Hair follicle dermal papilla cell (primary cell): ENCODE measurements around the gene CES3. TPM values are rescaled to one million over a fixed set of nuclear protein-coding genes. Genes with fewer than 3 reads are reported as not detected.

Experiments
- small RNA-seq: library from RNA; depleted of rRNA; stranded (forward); fragments of <200 nt; gene quantifications from one replicate; pipeline ENCODE3, GENCODE V24; 2012
- total RNA-seq: library from RNA; depleted of rRNA; stranded (reverse); fragments of >200 nt; gene quantifications from 2 replicates; pipeline ENCODE4 v1.2.3, GENCODE V29; 2012

The CES3 gene
- total RNA-seq: 0.12 and 0.16 TPM in 2 replicates

GRCh38 chr16:66961065-66961744 lies at the start of gene CES3:
TSS of gene CES3 (plus strand) at chr16:66961266. CDS start at chr16:66961308, 42 bp downstream.

GRCh38 chr16:66918803-66919568 lies 42.1 kb upstream of the CES3 start, which contains the start of gene CDH16:
TSS of gene CDH16 (minus strand) at chr16:66918885. CDS start at chr16:66918065, 820 bp downstream.

GRCh38 chr16:66925322-66925840 lies 35.7 kb upstream of the CES3 start, which contains the start of gene RRAD:
TSS of gene RRAD (minus strand) at chr16:66925535. CDS start at chr16:66925179, 356 bp downstream.

GRCh38 chr16:66934138-66934838 lies 26.8 kb upstream of the CES3 start, which contains the start of gene CIAO2B:
TSS of gene CIAO2B (minus strand) at chr16:66934402. CDS start at chr16:66934364, 38 bp downstream.

GRCh38 chr16:66935314-66936011 lies 25.6 kb upstream of the CES3 start, which contains the start of gene CES2:
TSS of gene CES2 (plus strand) at chr16:66935516. CDS start at chr16:66935636, 120 bp downstream.

GRCh38 chr16:66988197-66988788 lies 27.2 kb downstream of the CES3 start, which contains the start of gene CES4A:
TSS of gene CES4A (plus strand) at chr16:66988589. CDS start at chr16:66988773, 184 bp downstream.

Small RNAs within 50 kb of the gene (small RNA-seq; reads per million reads assigned to genes)
- gene RN7SL543P: not detected

Other genes starting within 250 kb of the CES3 start
- gene DYNC1LI2, start 209.7 kb upstream of the CES3 start, total RNA-seq: 153 and 180 TPM in 2 replicates
- gene TERB1, start 159.7 kb upstream of the CES3 start, total RNA-seq: 0.12 and 0.16 TPM in 2 replicates
- gene NAE1, start 130.3 kb upstream of the CES3 start, total RNA-seq: 45.6 and 46.0 TPM in 2 replicates
- not detected in 2 replicates for gene CA7, start 116.9 kb upstream of the CES3 start, total RNA-seq
- 12.8 and 17.8 TPM in 2 replicates for gene PDP2, start 80.8 kb upstream of the CES3 start, total RNA-seq
- not detected in 2 replicates for gene CDH16, start 42.4 kb upstream of the CES3 start, total RNA-seq
- gene RRAD, start 35.7 kb upstream of the CES3 start, total RNA-seq: 10.9 and 23.2 TPM in 2 replicates
- gene CIAO2B, start 26.9 kb upstream of the CES3 start, total RNA-seq: 67.7 and 98.0 TPM in 2 replicates
- 47.5 and 50.9 TPM in 2 replicates for gene CES2, start 25.8 kb upstream of the CES3 start, total RNA-seq
- 6.8 and 7.5 TPM in 2 replicates for gene CES4A, start 27.3 kb downstream of the CES3 start, total RNA-seq
- 42.9 and 47.7 TPM in 2 replicates for gene CBFB, start 67.9 kb downstream of the CES3 start, total RNA-seq
- 16.5 and 17.0 TPM in 2 replicates for gene PHAF1, start 148.7 kb downstream of the CES3 start, total RNA-seq
- gene B3GNT9, start 189.7 kb downstream of the CES3 start, total RNA-seq: 74.3 and 86.0 TPM in 2 replicates
- gene TRADD, start 198.6 kb downstream of the CES3 start, total RNA-seq: 17.4 and 20.5 TPM in 2 replicates
- gene FBXL8, start 198.7 kb downstream of the CES3 start, total RNA-seq: 14.8 and 18.7 TPM in 2 replicates
- 4.5 and 9.6 TPM in 2 replicates for gene HSF4, start 203.5 kb downstream of the CES3 start, total RNA-seq
- gene NOL3, start 209.3 kb downstream of the CES3 start, total RNA-seq: 14.8 and 15.9 TPM in 2 replicates
- gene MATCAP1, start 222.7 kb downstream of the CES3 start, total RNA-seq: 6.3 and 6.6 TPM in 2 replicates
- not detected in 2 replicates for gene EXOC3L1, start 228.9 kb downstream of the CES3 start, total RNA-seq
- 74.0 and 82.8 TPM in 2 replicates for gene E2F4, start 230.9 kb downstream of the CES3 start, total RNA-seq
- gene ELMO3, start 237.9 kb downstream of the CES3 start, total RNA-seq: 0.36 and 0.49 TPM in 2 replicates